NT2/D1 (cell line): Measurements from ENCODE around the gene HEXB.

Experiments
- DNase-seq: peaks from one replicate; pipeline ENCODE4 v3.0.0-alpha.2; 2011; ENCODE audit warnings: low read depth, low spot score
- H3K27me3 ChIP-seq: 2 replicates; pipeline ENCODE4 v1.6.0; 2011; ENCODE audit warnings: mild to moderate bottlenecking; ENCODE audit not compliant: insufficient read length, insufficient read depth
- H3K36me3 ChIP-seq: 2 replicates; pipeline ENCODE4 v1.6.1; 2011; ENCODE audit warnings: mild to moderate bottlenecking, low read length, mixed read lengths; ENCODE audit not compliant: insufficient read depth, insufficient read length
- H3K4me1 ChIP-seq: 2 replicates; pipeline ENCODE4 v1.5.1; 2011; ENCODE audit not compliant: insufficient read depth, insufficient read length
- H3K4me3 ChIP-seq: 2 replicates; pipeline ENCODE4 v1.5.1; 2011; ENCODE audit warnings: low read depth; ENCODE audit not compliant: insufficient read length
- H3K9ac ChIP-seq: 2 replicates; pipeline ENCODE4 v1.6.0; 2011; ENCODE audit warnings: low read depth; ENCODE audit not compliant: insufficient read length
- H3K9me3 ChIP-seq: 2 replicates; pipeline ENCODE4 v1.5.1; 2011; ENCODE audit warnings: mild to moderate bottlenecking, low read length; ENCODE audit not compliant: insufficient read depth
- SUZ12 ChIP-seq: IDR thresholded peaks from 2 replicates; pipeline ENCODE4 v1.6.1; 2011; ENCODE audit not compliant: insufficient read length, insufficient read depth; ENCODE audit errors: extremely low read depth
- YY1 ChIP-seq: IDR thresholded peaks from 2 replicates; pipeline ENCODE4 v1.6.1; 2011; ENCODE audit not compliant: insufficient read length, insufficient read depth
- ZNF274 ChIP-seq: IDR thresholded peaks from 2 replicates; pipeline ENCODE4 v1.6.1; 2011; ENCODE audit warnings: mild to moderate bottlenecking, low read depth, low read length

Gene HEXB

DNA sequence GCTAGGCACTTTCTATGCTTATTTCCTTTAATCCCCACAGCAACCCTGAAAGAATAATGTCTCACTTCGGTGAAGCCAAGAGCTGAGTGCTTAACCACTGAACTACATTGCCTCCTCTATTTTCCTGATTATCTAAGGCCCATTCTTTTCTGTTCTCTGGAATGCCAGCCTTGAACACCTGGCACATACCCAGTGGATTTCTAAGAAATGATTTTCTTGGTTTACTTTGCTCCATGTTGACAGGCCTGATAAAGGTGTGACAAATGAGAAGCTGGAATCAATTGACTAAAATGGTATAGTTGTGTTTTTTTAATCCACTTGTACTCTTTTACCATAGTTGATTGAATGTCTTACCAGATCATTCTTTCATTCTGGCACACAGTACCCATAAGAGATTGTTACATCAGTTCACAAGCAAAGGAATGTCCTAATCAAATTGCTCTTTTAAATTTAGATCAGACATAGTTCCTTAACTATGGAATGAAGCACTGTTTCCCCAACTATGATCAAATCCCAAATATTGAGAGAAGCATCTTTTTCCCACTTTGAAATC lies 35.5 kb upstream of the HEXB start:
- Histone ChIP-seq H3K4me1 (no peaks in the 10 kb centered on the region), H3K4me3 (no peak overlapping the region), H3K9me3 (no peaks in the 10 kb centered on the region), H3K27me3 (no peaks in the 10 kb centered on the region), H3K36me3 (no peaks in the 10 kb centered on the region), H3K9ac (no peak overlapping the region)
- DNase-seq = no peak
- TF ChIP-seq YY1 (no peak), SUZ12 (no peak), ZNF274 (no peak)

DNA sequence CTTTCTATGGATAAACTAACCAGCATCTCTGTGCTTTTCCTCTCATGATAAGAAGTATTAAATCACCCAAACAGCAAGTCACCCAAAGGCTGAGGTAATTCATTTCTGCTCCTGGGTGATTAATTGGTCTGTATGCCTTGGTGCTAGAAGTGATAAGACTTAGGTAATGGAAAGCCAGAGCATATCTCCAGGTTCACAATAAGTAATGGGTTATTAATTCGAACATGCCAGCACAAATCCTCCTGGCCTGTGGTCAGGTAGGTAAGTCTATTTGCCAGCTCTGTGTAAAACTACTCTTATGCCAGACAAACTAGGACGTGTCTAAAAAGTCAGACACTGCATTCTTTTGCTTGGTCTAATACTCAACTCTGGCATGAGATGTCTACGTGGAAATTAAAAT lies 33.3 kb upstream of the HEXB start:
- no peaks in the 10 kb centered on the region for H3K27me3 ChIP-seq
- no peaks in the 10 kb centered on the region for H3K36me3 ChIP-seq
- no peak for TF ChIP-seq SUZ12
- no peak for TF ChIP-seq YY1
- TF ChIP-seq ZNF274 = no peak
- no peaks in the 10 kb centered on the region for H3K4me1 ChIP-seq
- H3K4me3 ChIP-seq = no peak overlapping the region
- H3K9ac ChIP-seq = no peak overlapping the region
- no peak for DNase-seq
- no peaks in the 10 kb centered on the region for H3K9me3 ChIP-seq

GRCh38 chr5:74652576-74652975 lies 32.5 kb upstream of the HEXB start:
- Histone ChIP-seq H3K36me3 (no peaks in the 10 kb centered on the region), H3K9ac (no peak overlapping the region), H3K4me1 (no peaks in the 10 kb centered on the region), H3K4me3 (no peak overlapping the region), H3K9me3 (no peaks in the 10 kb centered on the region), H3K27me3 (no peaks in the 10 kb centered on the region)
- TF ChIP-seq YY1 (no peak), ZNF274 (no peak), SUZ12 (no peak)
- DNase-seq = no peak

DNA sequence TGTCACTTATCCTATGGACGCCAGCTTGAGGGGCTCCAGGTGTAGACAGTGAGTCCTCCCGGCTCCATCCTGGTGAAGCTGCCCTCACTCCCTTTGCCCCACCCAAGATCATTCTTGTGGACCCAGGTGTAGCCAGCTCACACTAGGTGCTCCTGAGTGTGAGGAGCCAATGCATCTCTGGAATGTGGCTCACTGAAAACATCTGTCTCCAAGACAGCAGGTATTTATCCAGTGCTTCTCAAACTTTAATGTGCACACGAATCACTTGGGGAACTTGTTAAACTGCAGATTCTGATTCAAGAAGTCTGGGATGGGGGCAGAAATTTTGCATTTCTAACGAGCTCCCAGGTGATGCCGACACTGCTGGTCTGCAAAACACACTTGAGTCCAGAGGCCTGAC lies 31.0 kb upstream of the HEXB start:
- TF ChIP-seq YY1 = no peak
- TF ChIP-seq ZNF274 = no peak
- TF ChIP-seq SUZ12 = no peak
- Histone ChIP-seq H3K9ac (no peak overlapping the region), H3K4me1 (no peaks in the 10 kb centered on the region), H3K4me3 (no peak overlapping the region), H3K27me3 (no peaks in the 10 kb centered on the region), H3K9me3 (peaks cover 13% of the 10 kb centered on the region; the same call in 1 of the 2 replicates), H3K36me3 (no peaks in the 10 kb centered on the region)
- DNase-seq = no peak

DNA sequence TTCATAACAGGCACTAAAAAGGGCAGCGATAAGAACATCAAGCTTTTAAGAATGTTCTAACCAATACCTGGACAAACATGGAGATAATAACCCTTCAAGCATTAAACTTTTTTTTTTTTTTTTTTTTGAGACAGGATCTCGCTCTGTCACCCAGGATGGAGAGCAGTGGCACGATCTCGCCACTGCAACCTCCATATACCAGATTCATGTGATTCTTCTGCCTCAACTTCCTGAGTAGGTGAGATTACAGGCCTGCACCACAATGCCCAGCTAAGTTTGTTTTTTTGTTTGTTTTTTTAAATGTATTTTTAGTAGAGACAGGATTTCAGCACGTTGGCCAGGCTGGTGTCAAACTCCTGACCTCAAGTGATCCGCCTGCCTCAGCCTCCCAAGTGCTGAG lies 29.8 kb upstream of the HEXB start:
- H3K36me3 ChIP-seq = no peaks in the 10 kb centered on the region
- TF ChIP-seq ZNF274 (no peak), SUZ12 (no peak), YY1 (no peak)
- DNase-seq = no peak

GRCh38 chr5:74655716-74656115 lies 29.3 kb upstream of the HEXB start:
- Histone ChIP-seq H3K27me3 (no peaks in the 10 kb centered on the region), H3K9ac (no peak overlapping the region), H3K4me1 (no peaks in the 10 kb centered on the region), H3K36me3 (no peaks in the 10 kb centered on the region), H3K9me3 (peaks cover 15% of the 10 kb centered on the region; the same call in 1 of the 2 replicates), H3K4me3 (no peak overlapping the region)
- no peak for DNase-seq
- TF ChIP-seq ZNF274 = no peak
- no peak for TF ChIP-seq YY1
- no peak for TF ChIP-seq SUZ12

More for the DNA sequence above, 29.8 kb upstream of the HEXB start:
- no peak overlapping the region for H3K9ac ChIP-seq
- H3K27me3 ChIP-seq = no peaks in the 10 kb centered on the region
- no peak overlapping the region for H3K4me3 ChIP-seq
- peaks cover 15% of the 10 kb centered on the region; the same call in 1 of the 2 replicates for H3K9me3 ChIP-seq
- H3K4me1 ChIP-seq = no peaks in the 10 kb centered on the region

- TF ChIP-seq YY1 = no peak
- TF ChIP-seq ZNF274 = no peak
- TF ChIP-seq SUZ12 = no peak
Measured at GRCh38 chr5:74657165-74657564, 27.9 kb upstream of the HEXB start.

DNA sequence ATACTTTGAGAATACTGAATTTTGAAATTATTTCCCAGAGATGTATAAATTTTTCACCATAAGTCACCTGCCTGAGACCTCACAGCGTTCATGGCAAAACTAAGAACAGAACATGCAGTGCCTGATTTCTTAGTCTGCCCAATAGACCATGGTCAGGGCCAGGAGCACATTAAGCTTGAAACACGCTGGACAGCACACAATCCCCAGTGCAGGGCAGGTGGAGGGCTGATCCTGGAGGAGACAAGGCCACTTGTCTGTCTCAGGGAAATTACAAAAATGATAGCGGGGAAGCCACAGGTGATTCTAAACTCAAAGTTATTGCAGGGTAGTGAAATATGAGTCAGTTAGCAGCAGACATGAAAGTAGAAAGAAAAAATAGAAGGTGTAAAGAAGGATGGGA lies 25.9 kb upstream of the HEXB start:
- no peaks in the 10 kb centered on the region for H3K4me1 ChIP-seq
- H3K36me3 ChIP-seq = no peaks in the 10 kb centered on the region
- no peaks in the 10 kb centered on the region for H3K27me3 ChIP-seq
- peaks cover 15% of the 10 kb centered on the region; the same call in 1 of the 2 replicates for H3K9me3 ChIP-seq
- H3K9ac ChIP-seq = no peak overlapping the region
- TF ChIP-seq SUZ12 (no peak), YY1 (no peak), ZNF274 (no peak)
- no peak overlapping the region for H3K4me3 ChIP-seq
- no peak for DNase-seq

More at GRCh38 chr5:74657165-74657564, 27.9 kb upstream of the HEXB start:
- Histone ChIP-seq H3K27me3 (no peaks in the 10 kb centered on the region), H3K36me3 (no peaks in the 10 kb centered on the region), H3K4me3 (no peak overlapping the region), H3K9ac (no peak overlapping the region), H3K4me1 (no peaks in the 10 kb centered on the region), H3K9me3 (peaks cover 15% of the 10 kb centered on the region; the same call in 1 of the 2 replicates)
- no peak for DNase-seq
